ENCODE results near the gene IL1RL1.

- TF ChIP-seq CTCF (conservative IDR thresholded peaks at IDR 0.05; ENCODE audit: low read length) (no peak), EZH2phosphoT487 (IDR thresholded peaks at IDR 0.05; ENCODE audit: borderline replicate concordance) (no peak)
Measured at GRCh38 chr2:102344397-102344796, 33.0 kb downstream of the IL1RL1 start.

Data from Loucy (cell line).